Activated CD4-positive, alpha-beta memory T cell treated with anti-CD3 and anti-CD28 coated beads for 36 hours (primary cell): ENCODE data around the gene TMEM131L. TPM values are rescaled to one million over a fixed set of nuclear protein-coding genes. Genes with fewer than 3 reads are reported as not detected.
"Not testable (repeated sequence)": the region's sequence is repeated elsewhere in the genome, so short reads cannot be mapped to it uniquely, and the experiment has no call there.

ENCODE experiments used
- CTCF ChIA-PET: fragments of 350-600 bp; sonication (Branson Sonifier 250); formaldehyde crosslinking; loops from one replicate; lab custom pipeline; 2021; ENCODE audit warnings: antibody characterized with exemption, inconsistent platforms; lab: Charles Lee
- POLR2A ChIA-PET: fragments of 350-600 bp; sonication (Branson Sonifier 250); formaldehyde crosslinking; loops from one replicate; lab custom pipeline; 2021; ENCODE audit warnings: antibody characterized with exemption; lab: Charles Lee
- DNase-seq: peaks from one replicate; pipeline ENCODE4 v3.0.0-alpha.2; 2020
- H3K27ac Mint-ChIP-seq: one replicate; pipeline ENCODE4 v1.8.0; 2021; ENCODE audit warnings: mixed read lengths
- H3K27me3 Mint-ChIP-seq: one replicate; pipeline ENCODE4 v1.8.0; 2021; ENCODE audit warnings: mixed read lengths
- H3K36me3 Mint-ChIP-seq: one replicate; pipeline ENCODE4 v1.8.0; 2021; ENCODE audit warnings: mixed read lengths
- H3K4me1 Mint-ChIP-seq: one replicate; pipeline ENCODE4 v1.8.0; 2021; ENCODE audit warnings: low read depth, mixed read lengths
- H3K4me3 Mint-ChIP-seq: one replicate; pipeline ENCODE4 v1.8.0; 2021; ENCODE audit warnings: mild to moderate bottlenecking, mixed read lengths
- H3K9me3 Mint-ChIP-seq: one replicate; pipeline ENCODE4 v1.8.0; 2021; ENCODE audit warnings: mixed read lengths
- intact Hi-C: fragments of 100-400 bp; cut with micrococcal nuclease; formaldehyde crosslinking; loops from one replicate; pipeline ENCODE4 v1.15.1; 2023
- total RNA-seq, 2 experiments: library from RNA; stranded (reverse); gene quantifications; one replicate each; pipeline ENCODE4 v1.2.3, GENCODE V29; 2021

The TMEM131L gene
- total RNA-seq, 2 experiments from 2014 or later = 32.7 to 33.3 TPM

GRCh38 chr4:153661908-153662307, 195.7 kb downstream of the TMEM131L start:
- no peaks in the 10 kb centered on the region for H3K9me3 Mint-ChIP-seq

GRCh38 chr4:153663667-153664066, 197.5 kb downstream of the TMEM131L start:
- ChIA-PET CTCF (no interaction called here), POLR2A (no interaction called here)
- H3K4me1 Mint-ChIP-seq = no peaks in the 10 kb centered on the region
- no peaks in the 10 kb centered on the region for H3K27me3 Mint-ChIP-seq
- H3K9me3 Mint-ChIP-seq = no peaks in the 10 kb centered on the region
- no peaks in the 10 kb centered on the region for H3K36me3 Mint-ChIP-seq
- H3K4me3 Mint-ChIP-seq = no peak overlapping the region
- DNase-seq = no peak
- intact Hi-C loops = no loop called here
- H3K27ac Mint-ChIP-seq = no peak overlapping the region

More at GRCh38 chr4:153661908-153662307, 195.7 kb downstream of the TMEM131L start:
- Mint-ChIP-seq H3K36me3 (no peaks in the 10 kb centered on the region), H3K27ac (no peak overlapping the region), H3K4me3 (no peak overlapping the region), H3K4me1 (no peaks in the 10 kb centered on the region), H3K27me3 (no peaks in the 10 kb centered on the region)
- DNase-seq = no peak
- ChIA-PET POLR2A (no interaction called here), CTCF (no interaction called here)
- intact Hi-C loops = no loop called here

- H3K4me3 Mint-ChIP-seq, H3K36me3 Mint-ChIP-seq, H3K27ac Mint-ChIP-seq, intact Hi-C loops, H3K9me3 Mint-ChIP-seq, H3K4me1 Mint-ChIP-seq, POLR2A ChIA-PET, H3K27me3 Mint-ChIP-seq, DNase-seq: not testable (repeated sequence)
- CTCF ChIA-PET = interaction anchor here (1.0 kb wide), 1 partner anchor 17 kb away, joined by 4 read pairs; no protein-coding TSS in a partner anchor
Observed at GRCh38 chr4:153666505-153666904, 200.3 kb downstream of the TMEM131L start.

GRCh38 chr4:153668647-153669046, 202.5 kb downstream of the TMEM131L start:
- no peak overlapping the region for H3K27ac Mint-ChIP-seq
- DNase-seq = no peak
- H3K9me3 Mint-ChIP-seq = no peaks in the 10 kb centered on the region
- no peaks in the 10 kb centered on the region for H3K27me3 Mint-ChIP-seq
- H3K4me3 Mint-ChIP-seq = no peak overlapping the region
- H3K4me1 Mint-ChIP-seq = no peaks in the 10 kb centered on the region
- H3K36me3 Mint-ChIP-seq = no peaks in the 10 kb centered on the region
- ChIA-PET POLR2A (no interaction called here), CTCF (no interaction called here)
- intact Hi-C loops = no loop called here

- Mint-ChIP-seq H3K9me3 (peaks cover 2% of the 10 kb centered on the region), H3K27ac (no peak overlapping the region), H3K4me3 (no peak overlapping the region), H3K36me3 (peaks cover 2% of the 10 kb centered on the region), H3K27me3 (peaks cover 2% of the 10 kb centered on the region), H3K4me1 (no peaks in the 10 kb centered on the region)
- DNase-seq = no peak
- ChIA-PET CTCF (interaction anchor here (0.6 to 0.7 kb wide), 2 partner anchors 49 to 211 kb away, joined by 3 to 6 read pairs; no protein-coding TSS in a partner anchor), POLR2A (no interaction called here)
- intact Hi-C loops = no loop called here
Observed at GRCh38 chr4:153669838-153670237, 203.7 kb downstream of the TMEM131L start.

- intact Hi-C loops = no loop called here
- H3K27ac Mint-ChIP-seq = no peak overlapping the region
- no peak for DNase-seq
- H3K36me3 Mint-ChIP-seq = peaks cover 13% of the 10 kb centered on the region
- POLR2A ChIA-PET = no interaction called here
- CTCF ChIA-PET = no interaction called here
- no peak overlapping the region for H3K4me3 Mint-ChIP-seq
- peaks cover 20% of the 10 kb centered on the region for H3K9me3 Mint-ChIP-seq
- no peaks in the 10 kb centered on the region for H3K4me1 Mint-ChIP-seq
- peaks cover 13% of the 10 kb centered on the region for H3K27me3 Mint-ChIP-seq
Observed at GRCh38 chr4:153676486-153676885, 210.3 kb downstream of the TMEM131L start.

GRCh38 chr4:153676984-153677383, 210.8 kb downstream of the TMEM131L start:
- peaks cover 20% of the 10 kb centered on the region for H3K9me3 Mint-ChIP-seq
- peaks cover 13% of the 10 kb centered on the region for H3K36me3 Mint-ChIP-seq
- intact Hi-C loops = no loop called here
- POLR2A ChIA-PET = no interaction called here
- no peak for DNase-seq
- peaks cover 16% of the 10 kb centered on the region for H3K27me3 Mint-ChIP-seq
- no peak overlapping the region for H3K4me3 Mint-ChIP-seq
- H3K27ac Mint-ChIP-seq = no peak overlapping the region
- no peaks in the 10 kb centered on the region for H3K4me1 Mint-ChIP-seq
- CTCF ChIA-PET = no interaction called here

GRCh38 chr4:153679486-153679885, 213.3 kb downstream of the TMEM131L start:
- POLR2A ChIA-PET = no interaction called here
- Mint-ChIP-seq H3K4me1 (peaks cover 5% of the 10 kb centered on the region), H3K4me3 (no peak overlapping the region), H3K9me3 (peaks cover 20% of the 10 kb centered on the region), H3K27me3 (peaks cover 27% of the 10 kb centered on the region), H3K27ac (no peak overlapping the region), H3K36me3 (peaks cover 13% of the 10 kb centered on the region)
- CTCF ChIA-PET = no interaction called here
- intact Hi-C loops = no loop called here
- no peak for DNase-seq

- Mint-ChIP-seq H3K4me1 (peaks cover 11% of the 10 kb centered on the region), H3K27me3 (peaks cover 30% of the 10 kb centered on the region), H3K36me3 (peaks cover 9% of the 10 kb centered on the region), H3K9me3 (peaks cover 9% of the 10 kb centered on the region), H3K4me3 (peak overlapping the region; percentile 43), H3K27ac (no peak overlapping the region)
- no peak for DNase-seq
- intact Hi-C loops = loop anchor here (2.0 kb wide), 1 partner anchor 33 kb away; no protein-coding TSS in a partner anchor
- ChIA-PET POLR2A (no interaction called here), CTCF (interaction anchor here (0.7 to 2.6 kb wide), 3 partner anchors 23 to 67 kb away, joined by 3 to 12 read pairs (median 3); no protein-coding TSS in a partner anchor)
Observed at GRCh38 chr4:153683763-153684181, 217.6 kb downstream of the TMEM131L start.

GRCh38 chr4:153684182-153684970, 218.2 kb downstream of the TMEM131L start, which contains the start of gene TLR2:
TSS of gene TLR2 (plus strand) at chr4:153684280. CDS start at chr4:153702908, 18,628 bp downstream.
- H3K4me1 Mint-ChIP-seq = peaks cover 11% of the 10 kb centered on the region
- peaks cover 15% of the 10 kb centered on the region for H3K36me3 Mint-ChIP-seq
- peaks cover 15% of the 10 kb centered on the region for H3K9me3 Mint-ChIP-seq
- ChIA-PET CTCF (interaction anchor here (0.7 to 2.6 kb wide), 3 partner anchors 22 to 66 kb away, joined by 3 to 12 read pairs (median 3); no protein-coding TSS in a partner anchor), POLR2A (no interaction called here)
- peaks cover 26% of the 10 kb centered on the region for H3K27me3 Mint-ChIP-seq
- DNase-seq = peak; percentile 77
- intact Hi-C loops = loop anchor here (2.0 kb wide), 1 partner anchor 34 kb away; no protein-coding TSS in a partner anchor
- peak within 1 kb of the TSS; percentile 70 for H3K4me3 Mint-ChIP-seq
- H3K27ac Mint-ChIP-seq = no peak within 1 kb of the TSS

GRCh38 chr4:153684971-153685371, 218.8 kb downstream of the TMEM131L start:
- no peak for DNase-seq
- CTCF ChIA-PET = interaction anchor here (1.2 to 2.6 kb wide), 2 partner anchors 21 to 65 kb away, joined by 3 to 12 read pairs; no protein-coding TSS in a partner anchor
- Mint-ChIP-seq H3K27me3 (peaks cover 25% of the 10 kb centered on the region), H3K4me3 (peak overlapping the region; percentile 70), H3K9me3 (peaks cover 21% of the 10 kb centered on the region), H3K27ac (no peak overlapping the region), H3K4me1 (peaks cover 11% of the 10 kb centered on the region), H3K36me3 (peaks cover 20% of the 10 kb centered on the region)
- intact Hi-C loops = loop anchor here (2.0 kb wide), 1 partner anchor 34 kb away; no protein-coding TSS in a partner anchor
- POLR2A ChIA-PET = no interaction called here
